HG03103 (cell line): ENCODE results near the gene CLEC4M.
"Not testable (repeated sequence)": the region's sequence is repeated elsewhere in the genome, so short reads cannot be mapped to it uniquely, and the experiment has no call there.

Experiments used
- ATAC-seq: cut with Tn5 transposase; IDR thresholded peaks from one replicate; pipeline ENCODE4 v1.9.1; 2021; ENCODE audit warnings: low read depth; ENCODE audit not compliant: unreplicated experiment

Gene CLEC4M

DNA sequence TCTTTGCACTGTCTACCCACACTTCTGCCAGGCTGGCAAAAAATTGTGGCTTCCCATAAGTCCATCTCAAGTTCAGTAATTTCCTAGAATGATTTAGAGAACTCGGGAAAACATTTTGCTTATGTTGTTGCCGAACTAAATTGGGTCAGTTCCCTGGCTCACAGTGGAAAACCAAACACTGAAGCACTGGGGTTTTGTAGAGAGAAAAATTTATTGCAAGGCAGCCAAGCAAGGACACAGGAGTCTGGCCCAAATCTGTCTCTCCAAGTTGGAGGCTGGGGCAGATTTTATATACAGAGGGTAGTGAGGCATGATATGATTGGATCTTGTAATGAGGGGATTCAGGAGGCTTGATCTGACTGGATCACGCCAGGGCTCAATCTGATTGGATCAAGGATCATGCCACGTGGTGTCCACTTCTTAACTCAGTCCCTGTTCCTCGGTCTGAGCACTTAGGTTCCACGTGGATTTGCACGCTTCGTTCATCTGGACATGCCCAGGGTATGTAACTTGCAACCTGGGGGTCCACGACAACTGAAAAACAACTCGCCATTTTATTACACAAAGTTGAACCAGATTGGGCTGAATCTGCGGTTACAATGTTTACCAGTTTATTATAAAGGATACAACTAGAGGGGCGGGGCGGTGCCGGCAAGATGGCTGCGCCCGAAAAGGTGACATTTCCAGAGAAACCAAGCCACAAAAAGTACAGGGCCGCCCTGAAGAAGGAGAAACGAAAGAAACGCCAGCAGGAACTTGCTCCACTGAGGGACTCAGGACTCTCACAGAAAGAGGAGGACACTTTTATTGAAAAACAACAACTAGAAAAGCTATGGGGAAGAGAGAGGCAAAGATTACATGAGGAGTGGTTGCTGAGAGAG is 23.0 kb upstream of the CLEC4M start:
- ATAC-seq: no peak

GRCh38 chr19:7740682-7741054 is 22.4 kb upstream of the CLEC4M start:
- no peak for ATAC-seq

GRCh38 chr19:7742575-7742974 is 20.5 kb upstream of the CLEC4M start:
- no peak for ATAC-seq

DNA sequence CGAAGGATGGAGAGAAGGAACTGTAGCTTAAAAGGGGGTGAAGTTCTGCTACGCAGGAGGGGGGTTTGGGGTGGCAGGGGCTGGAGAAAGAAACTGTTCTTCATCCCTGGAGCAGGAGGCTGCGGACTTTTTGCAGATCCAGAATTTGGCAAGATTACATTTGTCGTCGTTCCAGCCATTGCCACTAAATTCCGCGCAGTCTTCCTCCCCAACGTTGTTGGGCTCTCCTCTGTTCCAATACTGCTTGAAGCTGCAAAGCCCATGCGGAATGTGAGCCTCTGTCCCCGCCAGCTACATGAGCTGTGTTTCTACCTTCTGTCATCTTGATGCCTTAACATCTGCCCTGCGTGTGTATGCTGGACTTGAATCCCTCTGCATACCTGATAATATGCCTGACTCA is 20.1 kb upstream of the CLEC4M start:
- ATAC-seq: no peak

DNA sequence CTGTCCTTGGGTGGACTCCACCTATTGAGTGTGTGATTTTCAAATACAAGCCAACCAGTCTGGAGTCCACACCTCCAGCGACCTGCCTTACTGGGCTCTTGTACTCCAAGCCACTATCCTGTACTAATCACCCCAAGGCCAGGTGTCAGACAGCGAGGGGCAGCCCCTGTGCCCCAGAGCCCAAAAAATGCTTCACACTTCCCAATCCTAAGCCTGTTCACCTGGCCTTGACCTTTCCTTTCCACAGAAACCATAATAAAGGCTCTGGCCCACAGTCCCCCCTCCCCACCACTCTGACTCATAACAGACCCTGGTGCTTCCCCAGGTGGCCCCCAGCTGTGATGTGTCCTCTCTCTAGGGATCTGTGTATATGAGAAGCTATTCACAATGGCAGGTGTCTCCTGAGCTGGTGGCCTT is 19.6 kb upstream of the CLEC4M start:
- ATAC-seq: no peak

GRCh38 chr19:7744199-7744786 is 18.8 kb upstream of the CLEC4M start:
- ATAC-seq: no peak

GRCh38 chr19:7744871-7745650 is 18.0 kb upstream of the CLEC4M start:
- no peak for ATAC-seq

GRCh38 chr19:7746306-7746705 is 16.7 kb upstream of the CLEC4M start:
- not testable (repeated sequence) for ATAC-seq

GRCh38 chr19:7746903-7747884 is 15.8 kb upstream of the CLEC4M start, which contains the start of gene CD209:
CD209 (minus strand) TSS chr19:7747534; CDS start chr19:7747511, 23 bp downstream.
- no peak for ATAC-seq

DNA sequence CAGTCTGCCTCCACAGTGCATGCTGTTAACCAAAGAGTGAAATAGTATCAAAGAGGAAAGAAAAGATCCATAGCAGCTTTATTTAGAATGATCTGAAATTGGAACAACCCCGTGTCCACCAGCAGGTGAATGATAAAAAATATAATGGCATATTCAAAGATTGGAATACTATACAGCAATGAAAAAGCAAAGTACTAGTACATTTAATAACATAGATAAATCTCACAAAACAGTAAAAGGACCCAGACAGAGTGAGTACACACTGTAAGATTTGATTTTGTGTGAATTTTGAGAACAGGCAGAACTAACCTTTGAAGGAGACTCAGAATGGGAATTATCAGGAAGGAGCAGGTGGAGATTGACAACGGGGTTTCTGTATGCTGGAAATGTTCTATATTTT is 14.9 kb upstream of the CLEC4M start:
- no peak for ATAC-seq

DNA sequence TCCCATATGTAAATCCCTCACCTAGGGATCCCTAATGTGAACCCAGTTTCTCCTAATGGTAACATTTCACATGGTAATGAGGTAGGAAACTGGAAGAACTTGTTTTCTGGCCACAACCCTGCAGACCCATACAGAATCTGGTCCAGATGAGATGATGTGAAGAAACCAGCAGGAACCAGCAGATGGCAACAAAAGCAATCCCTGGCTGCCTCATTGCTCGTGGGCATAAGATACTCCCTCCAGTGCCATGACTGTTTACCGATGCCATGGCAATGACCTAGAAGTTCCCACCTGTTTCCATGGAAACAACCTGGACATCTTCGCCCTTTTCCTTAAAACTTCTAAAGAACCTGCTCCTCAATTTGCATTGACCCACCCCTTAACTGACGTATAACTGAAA is 14.3 kb upstream of the CLEC4M start:
- ATAC-seq: no peak

- ATAC-seq: no peak
Measured at GRCh38 chr19:7751157-7751783, 11.8 kb upstream of the CLEC4M start.

DNA sequence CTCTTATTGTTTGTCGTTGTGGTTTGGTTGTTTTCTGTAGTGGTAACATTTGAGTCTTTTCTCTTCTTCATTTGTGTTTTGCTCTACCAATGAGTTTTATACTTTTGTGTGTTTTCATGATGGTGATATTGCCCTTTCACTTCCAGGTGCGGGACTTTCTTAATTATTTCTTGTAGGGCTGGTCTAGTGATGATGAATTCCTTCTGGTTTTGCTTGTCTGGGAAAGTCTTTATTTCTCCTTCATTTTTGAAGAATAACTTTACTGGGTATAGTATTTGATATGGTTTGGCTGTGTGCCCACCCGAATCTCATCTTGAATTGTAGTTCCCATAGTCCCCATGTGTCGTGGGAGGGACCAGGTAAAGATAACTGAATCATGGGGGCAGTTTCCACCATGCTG is 6.8 kb upstream of the CLEC4M start:
- no peak for ATAC-seq

DNA sequence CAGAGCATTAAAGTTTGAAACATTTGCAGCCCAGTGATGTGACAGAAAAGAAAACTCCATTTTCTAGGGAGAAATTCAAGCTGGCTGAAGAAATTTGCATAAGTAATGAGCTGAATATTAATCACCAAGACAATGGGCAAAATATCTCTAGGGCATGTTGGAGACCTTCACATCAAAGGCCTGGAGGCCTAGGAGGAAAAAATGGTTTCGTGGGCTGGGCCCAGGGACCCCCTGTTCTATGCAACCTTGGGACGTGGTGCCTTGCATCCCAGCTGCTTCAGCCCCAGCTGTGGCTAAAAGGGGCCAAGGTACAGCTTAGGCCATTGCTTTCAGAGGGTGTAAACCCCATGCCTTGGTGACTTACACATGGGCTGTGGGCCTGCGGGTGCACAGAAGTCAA is 5.7 kb upstream of the CLEC4M start:
- ATAC-seq: no peak

- ATAC-seq: no peak
Measured at GRCh38 chr19:7759156-7759555, 3.9 kb upstream of the CLEC4M start.

GRCh38 chr19:7763696-7764095 is 653 bp downstream of the CLEC4M start:
- ATAC-seq: no peak

DNA sequence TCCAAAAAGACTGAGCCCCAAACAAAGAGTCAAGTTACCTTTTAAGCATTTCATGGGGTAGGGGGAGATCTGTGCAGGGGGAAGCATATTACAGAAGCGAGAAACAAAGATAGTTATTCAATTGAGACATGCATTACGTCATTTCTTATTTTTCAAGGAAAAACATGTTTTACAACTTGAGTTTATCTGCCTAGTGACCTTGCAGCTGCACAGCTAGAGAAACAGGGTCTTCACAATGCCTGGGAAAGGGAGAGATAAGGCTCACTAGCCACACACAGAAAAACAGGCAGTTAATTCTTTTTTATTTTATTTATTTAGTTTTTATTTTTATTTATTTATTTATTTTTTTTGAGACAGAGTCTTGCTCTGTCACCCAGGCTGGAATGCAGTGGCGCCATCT is 1.1 kb downstream of the CLEC4M start:
- ATAC-seq: not testable (repeated sequence)

GRCh38 chr19:7765043-7765442 is 2.0 kb downstream of the CLEC4M start:
- ATAC-seq: not testable (repeated sequence)

DNA sequence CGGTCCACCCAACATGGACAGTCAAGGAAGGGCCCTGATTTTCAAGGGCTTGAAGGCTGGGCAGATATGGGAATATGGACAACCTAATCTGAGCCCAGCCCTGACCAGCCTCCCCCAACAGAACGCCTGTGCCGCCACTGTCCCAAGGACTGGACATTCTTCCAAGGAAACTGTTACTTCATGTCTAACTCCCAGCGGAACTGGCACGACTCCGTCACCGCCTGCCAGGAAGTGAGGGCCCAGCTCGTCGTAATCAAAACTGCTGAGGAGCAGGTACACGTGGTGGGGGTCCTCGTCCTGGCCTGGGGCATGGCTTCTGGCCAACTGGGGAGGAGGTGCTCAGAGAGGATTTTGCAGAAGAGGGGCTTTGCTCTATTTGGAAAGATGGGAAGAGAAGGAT is 3.5 kb downstream of the CLEC4M start:
- no peak for ATAC-seq

DNA sequence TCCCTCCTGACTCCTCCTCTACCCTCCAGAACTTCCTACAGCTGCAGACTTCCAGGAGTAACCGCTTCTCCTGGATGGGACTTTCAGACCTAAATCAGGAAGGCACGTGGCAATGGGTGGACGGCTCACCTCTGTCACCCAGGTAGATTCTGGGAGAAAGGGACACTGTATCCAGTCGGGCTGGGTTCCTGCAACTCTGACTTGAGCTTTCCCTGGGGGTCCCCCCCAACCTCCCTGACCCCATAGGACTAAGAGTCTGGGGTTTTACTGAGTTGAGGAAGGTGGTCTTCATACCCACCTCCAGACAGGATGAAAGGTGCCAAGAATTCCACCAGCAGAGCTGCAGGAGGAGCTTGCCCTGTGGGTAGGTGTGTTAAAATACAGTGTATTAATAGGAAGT is 4.4 kb downstream of the CLEC4M start:
- no peak for ATAC-seq
